ENCODE data around the gene PRR29. TPM values are rescaled to one million over a fixed set of nuclear protein-coding genes. Genes with fewer than 3 reads are reported as not detected.

PRR29 gene
- polyA plus RNA-seq, 1 experiment = 0.15 TPM

GRCh38 chr17:63954402-63955063 is 43.6 kb upstream of the PRR29 start:
- ChIA-PET CTCF (interaction anchor here (4.9 kb wide), 1 partner anchor 8 kb away, joined by 41 read pairs; no protein-coding TSS in a partner anchor), POLR2A (no interaction called here)
- no peak for DNase-seq (ENCODE audit: low read depth, low spot score)
- H3K27ac ChIP-seq (ENCODE audit: low read depth, low read length) = no peak overlapping the region
- H3K27me3 ChIP-seq (ENCODE audit: control insufficient read depth, insufficient read depth, low read length) = peaks cover 14% of the 10 kb centered on the region
- H3K9me3 ChIP-seq (ENCODE audit: control insufficient read depth, insufficient read depth, low read length) = no peaks in the 10 kb centered on the region
- TF ChIP-seq CTCF (IDR thresholded peaks at IDR 0.05; ENCODE audit: low read depth, low read length) = no peak
- no peak overlapping the region for H3K4me3 ChIP-seq (ENCODE audit: low read depth, low read length)

- H3K27me3 ChIP-seq (ENCODE audit: control insufficient read depth, insufficient read depth, low read length) = peaks cover 17% of the 10 kb centered on the region
- no peak for DNase-seq (ENCODE audit: low read depth, low spot score)
- no peak overlapping the region for H3K4me3 ChIP-seq (ENCODE audit: low read depth, low read length)
- no peak for TF ChIP-seq CTCF (IDR thresholded peaks at IDR 0.05; ENCODE audit: low read depth, low read length)
- CTCF ChIA-PET = interaction anchor here (4.9 kb wide), 1 partner anchor 9 kb away, joined by 41 read pairs; no protein-coding TSS in a partner anchor
- H3K9me3 ChIP-seq (ENCODE audit: control insufficient read depth, insufficient read depth, low read length) = no peaks in the 10 kb centered on the region
- POLR2A ChIA-PET = no interaction called here
- no peak overlapping the region for H3K27ac ChIP-seq (ENCODE audit: low read depth, low read length)
Measured at GRCh38 chr17:63955232-63955631, 42.9 kb upstream of the PRR29 start.

- ChIA-PET POLR2A (interaction anchor here (0.6 kb wide), 1 partner anchor 681 kb away, joined by 8 read pairs; no protein-coding TSS in a partner anchor), CTCF (interaction anchor here (1.6 to 4.9 kb wide), 2 partner anchors 9 to 44 kb away, joined by 5 to 41 read pairs; partner anchors contain the start of gene CSHL1)
Measured at GRCh38 chr17:63955791-63956190, 42.4 kb upstream of the PRR29 start.

GRCh38 chr17:63956296-63956920 is 41.7 kb upstream of the PRR29 start:
- POLR2A ChIA-PET = interaction anchor here (0.6 kb wide), 1 partner anchor 680 kb away, joined by 8 read pairs; no protein-coding TSS in a partner anchor
- peaks cover 7% of the 10 kb centered on the region for H3K27me3 ChIP-seq (ENCODE audit: control insufficient read depth, insufficient read depth, low read length)
- H3K27ac ChIP-seq (ENCODE audit: low read depth, low read length) = no peak overlapping the region
- no peak overlapping the region for H3K4me3 ChIP-seq (ENCODE audit: low read depth, low read length)
- H3K9me3 ChIP-seq (ENCODE audit: control insufficient read depth, insufficient read depth, low read length) = no peaks in the 10 kb centered on the region; the same call in 1 of the 2 replicates
- CTCF ChIA-PET = interaction anchor here (1.6 to 4.9 kb wide), 2 partner anchors 10 to 45 kb away, joined by 5 to 41 read pairs; partner anchors contain the start of gene CSHL1
- peak; percentile 30 for DNase-seq (ENCODE audit: low read depth, low spot score)
- no peak for TF ChIP-seq CTCF (IDR thresholded peaks at IDR 0.05; ENCODE audit: low read depth, low read length)

More at GRCh38 chr17:63955791-63956190, 42.4 kb upstream of the PRR29 start:
- Histone ChIP-seq H3K9me3 (ENCODE audit: control insufficient read depth, insufficient read depth, low read length) (no peaks in the 10 kb centered on the region), H3K27me3 (ENCODE audit: control insufficient read depth, insufficient read depth, low read length) (peaks cover 11% of the 10 kb centered on the region), H3K4me3 (ENCODE audit: low read depth, low read length) (no peak overlapping the region), H3K27ac (ENCODE audit: low read depth, low read length) (no peak overlapping the region)
- TF ChIP-seq CTCF (IDR thresholded peaks at IDR 0.05; ENCODE audit: low read depth, low read length) = no peak
- no peak for DNase-seq (ENCODE audit: low read depth, low spot score)

GRCh38 chr17:63960006-63960405 is 38.1 kb upstream of the PRR29 start:
- ChIA-PET POLR2A (no interaction called here), CTCF (no interaction called here)
- Histone ChIP-seq H3K27ac (ENCODE audit: low read depth, low read length) (no peak overlapping the region), H3K9me3 (ENCODE audit: control insufficient read depth, insufficient read depth, low read length) (peaks cover 5% of the 10 kb centered on the region; the same call in 1 of the 2 replicates), H3K27me3 (ENCODE audit: control insufficient read depth, insufficient read depth, low read length) (peaks cover 5% of the 10 kb centered on the region), H3K4me3 (ENCODE audit: low read depth, low read length) (no peak overlapping the region)
- TF ChIP-seq CTCF (IDR thresholded peaks at IDR 0.05; ENCODE audit: low read depth, low read length) = no peak
- DNase-seq (ENCODE audit: low read depth, low spot score) = no peak

Measured in AG04450 (cell line).